Neuronal stem cell (in vitro differentiated cells): ENCODE measurements around the gene JPH3.
A peak's percentile ranks its signal among the peaks of the same experiment; 100 is the strongest.

Experiments
- DNase-seq: peaks from one replicate; pipeline ENCODE4 v3.0.0-alpha.2; 2013; ENCODE audit warnings: low spot score
- H2AFZ ChIP-seq: one replicate; pipeline ENCODE4 v1.6.1; 2013; ENCODE audit warnings: mild to moderate bottlenecking, low read length, inconsistent platforms
- H2AK5ac ChIP-seq: 2 replicates; pipeline ENCODE4 v1.6.1; 2013; ENCODE audit warnings: low read depth, mild to moderate bottlenecking, inconsistent platforms, low read length, moderate library complexity, mixed read lengths
- H2BK120ac ChIP-seq: 2 replicates; pipeline ENCODE4 v1.6.1; 2013; ENCODE audit warnings: low read depth, mild to moderate bottlenecking, inconsistent platforms, low read length, moderate library complexity, mixed read lengths
- H2BK12ac ChIP-seq: one replicate; pipeline ENCODE4 v1.6.1; 2013; ENCODE audit warnings: low read length, inconsistent platforms
- H2BK15ac ChIP-seq: 2 replicates; pipeline ENCODE4 v1.6.1; 2013; ENCODE audit warnings: mild to moderate bottlenecking, low read length, inconsistent platforms, mixed read lengths
- H2BK5ac ChIP-seq: one replicate; pipeline ENCODE4 v1.6.1; 2013; ENCODE audit warnings: inconsistent platforms, mild to moderate bottlenecking, low read length, moderate library complexity
- H3K14ac ChIP-seq: one replicate; pipeline ENCODE4 v1.6.1; 2013; ENCODE audit warnings: low read length, inconsistent platforms
- H3K18ac ChIP-seq: 2 replicates; pipeline ENCODE4 v1.6.1; 2013; ENCODE audit warnings: low read length, inconsistent platforms
- H3K23ac ChIP-seq: 2 replicates; pipeline ENCODE4 v1.6.1; 2013; ENCODE audit warnings: low read depth, mild to moderate bottlenecking, mixed read lengths, low read length, inconsistent platforms; ENCODE audit not compliant: poor library complexity
- H3K27ac ChIP-seq: replicated peaks from 3 replicates; pipeline ENCODE4 v1.5.1; 2013; ENCODE audit warnings: low read length, inconsistent platforms
- H3K27me3 ChIP-seq, 3 experiments: 2 replicates each; pipeline ENCODE4 v1.6.1; 2013; ENCODE audit warnings: low read length in 3 of 3, mild to moderate bottlenecking in 2 of 3, inconsistent platforms in 1 of 3, low read depth in 1 of 3, mixed read lengths in 1 of 3, moderate library complexity in 1 of 3; ENCODE audit not compliant: control insufficient read depth in 3 of 3, insufficient read depth in 3 of 3
- H3K36me3 ChIP-seq, 2 donors: replicated peaks in 1 of 2; 2 replicates each; pipeline ENCODE4 v1.6.1; 2013; ENCODE audit warnings: low read length in 2 of 2; ENCODE audit not compliant: control insufficient read depth in 2 of 2, insufficient read depth in 2 of 2
- H3K4ac ChIP-seq: 2 replicates; pipeline ENCODE4 v1.6.1; 2013; ENCODE audit warnings: inconsistent platforms, mild to moderate bottlenecking, low read length, moderate library complexity
- H3K4me1 ChIP-seq, 2 donors: 1 replicate in 1 of 2; 2 replicates in 1 of 2; pipeline ENCODE4 v1.6.1; 2013; ENCODE audit warnings: low read length in 2 of 2, low read depth in 1 of 2; ENCODE audit not compliant: control insufficient read depth in 2 of 2, insufficient read depth in 1 of 2
- H3K4me2 ChIP-seq: one replicate; pipeline ENCODE4 v1.6.1; 2013; ENCODE audit warnings: mild to moderate bottlenecking, low read length, inconsistent platforms; ENCODE audit not compliant: insufficient read depth, poor library complexity, severe bottlenecking
- H3K4me3 ChIP-seq, 2 donors: 2 replicates each; pipeline ENCODE4 v1.5.1; 2013; ENCODE audit warnings: low read length in 2 of 2, mild to moderate bottlenecking in 2 of 2, inconsistent platforms in 1 of 2, moderate library complexity in 1 of 2
- H3K79me1 ChIP-seq: one replicate; pipeline ENCODE4 v1.6.1; 2013; ENCODE audit warnings: low read depth, mild to moderate bottlenecking, inconsistent platforms, low read length, moderate library complexity
- H3K9ac ChIP-seq: one replicate; pipeline ENCODE4 v1.6.1; 2013; ENCODE audit warnings: mild to moderate bottlenecking, low read depth, low read length, inconsistent platforms; ENCODE audit not compliant: poor library complexity
- H3K9me3 ChIP-seq, 2 donors: replicated peaks in 1 of 2; 2 replicates each; pipeline versions ENCODE3 to v1.6.1; 2013; ENCODE audit warnings: low read length in 2 of 2, mild to moderate bottlenecking in 2 of 2, inconsistent platforms in 1 of 2, low read depth in 1 of 2, mixed read lengths in 1 of 2, moderate library complexity in 1 of 2; ENCODE audit not compliant: control insufficient read depth in 2 of 2, insufficient read depth in 1 of 2
- H4K8ac ChIP-seq: one replicate; pipeline ENCODE4 v1.6.1; 2013; ENCODE audit warnings: low read depth, mild to moderate bottlenecking, inconsistent platforms, low read length, moderate library complexity
- H4K91ac ChIP-seq: one replicate; pipeline ENCODE4 v1.6.1; 2013; ENCODE audit warnings: low read length, low read depth, mild to moderate bottlenecking, inconsistent platforms; ENCODE audit not compliant: poor library complexity
- WGBS, 2 donors: extraction: QIAGEN DNeasy Blood & Tissue Kit; methylation state at CpG; one replicate each; pipeline ENCODE4 v1.1.7; 2013; ENCODE audit warnings: missing lambda C conversion rate in 2 of 2, mixed read lengths in 1 of 2; ENCODE audit not compliant: insufficient read length in 2 of 2, insufficient replicate concordance in 1 of 2; ENCODE audit errors: extremely low coverage in 2 of 2; 5-methylcytosine and 5-hydroxymethylcytosine counted together

JPH3 gene

GRCh38 chr16:87647431-87648185 lies 45.3 kb downstream of the JPH3 start:
- no CpG with 5 or more reads among the region's 33 CpGs for WGBS, 2 donors
- no peaks in the 10 kb centered on the region for H3K79me1 ChIP-seq
- H3K4me3 ChIP-seq, result peak overlapping the region in 1 of 2 donors; percentile 49
- no peak overlapping the region for H2BK120ac ChIP-seq
- peak overlapping the region; percentile 29 for H3K18ac ChIP-seq
- H4K91ac ChIP-seq, result no peak overlapping the region
- DNase-seq, result no peak
- H3K4me1 ChIP-seq, result no peaks in the 10 kb centered on the region
- no peak overlapping the region for H3K4ac ChIP-seq
- no peak overlapping the region for H3K27ac ChIP-seq
- H2BK5ac ChIP-seq, result no peak overlapping the region
- peaks cover 0 to 22% (median 0%) of the 10 kb centered on the region in 3 experiments for H3K27me3 ChIP-seq
- H2AFZ ChIP-seq, result no peak overlapping the region
- no peak overlapping the region for H3K14ac ChIP-seq
- peak overlapping the region; percentile 62 for H3K23ac ChIP-seq
- no peak overlapping the region for H3K4me2 ChIP-seq
- no peak overlapping the region for H2BK15ac ChIP-seq
- H3K36me3 ChIP-seq, result peaks cover 0 to 5% of the 10 kb centered on the region in 2 donors
- H4K8ac ChIP-seq, result no peak overlapping the region
- no peak overlapping the region for H2AK5ac ChIP-seq
- H3K9ac ChIP-seq, result no peak overlapping the region
- H3K9me3 ChIP-seq, result peaks cover 0 to 2% of the 10 kb centered on the region in 2 donors
- no peak overlapping the region for H2BK12ac ChIP-seq

GRCh38 chr16:87648236-87648635 lies 45.9 kb downstream of the JPH3 start:
- H2AK5ac ChIP-seq, result no peak overlapping the region
- no peak overlapping the region for H2BK5ac ChIP-seq
- H3K18ac ChIP-seq, result no peak overlapping the region
- no peak overlapping the region for H3K9ac ChIP-seq
- no peak overlapping the region for H3K27ac ChIP-seq
- H4K91ac ChIP-seq, result no peak overlapping the region
- peaks cover 0 to 2% of the 10 kb centered on the region in 2 donors for H3K9me3 ChIP-seq
- H2BK15ac ChIP-seq, result no peak overlapping the region
- H3K36me3 ChIP-seq, result peaks cover 0 to 5% of the 10 kb centered on the region in 2 donors
- no CpG with 5 or more reads among the region's 23 CpGs for WGBS, 2 donors
- H2AFZ ChIP-seq, result no peak overlapping the region
- H3K4me3 ChIP-seq, result no peak overlapping the region
- no peaks in the 10 kb centered on the region for H3K79me1 ChIP-seq
- H3K14ac ChIP-seq, result no peak overlapping the region
- H3K4ac ChIP-seq, result no peak overlapping the region
- H2BK120ac ChIP-seq, result no peak overlapping the region
- no peak overlapping the region for H3K23ac ChIP-seq
- peaks cover 0 to 22% (median 0%) of the 10 kb centered on the region in 3 experiments for H3K27me3 ChIP-seq
- DNase-seq, result no peak
- H3K4me1 ChIP-seq, result no peaks in the 10 kb centered on the region
- no peak overlapping the region for H4K8ac ChIP-seq
- H2BK12ac ChIP-seq, result no peak overlapping the region
- H3K4me2 ChIP-seq, result no peak overlapping the region

GRCh38 chr16:87648698-87649487 lies 46.6 kb downstream of the JPH3 start:
- Histone ChIP-seq H2AK5ac (peak overlapping the region; percentile 38), H4K8ac (no peak overlapping the region), H3K4me3 (no peak overlapping the region), H3K18ac (no peak overlapping the region), H2BK5ac (peak overlapping the region; percentile 4), H3K9me3 (peaks cover 0 to 2% of the 10 kb centered on the region in 2 donors), H2BK15ac (no peak overlapping the region), H3K9ac (no peak overlapping the region), H2AFZ (no peak overlapping the region), H3K4me2 (no peak overlapping the region), H3K27ac (no peak overlapping the region), H3K23ac (no peak overlapping the region), H3K79me1 (peaks cover under 1% of the 10 kb centered on the region), H2BK12ac (no peak overlapping the region), H3K4ac (no peak overlapping the region), H3K27me3 (peaks cover 0 to 22% (median 0%) of the 10 kb centered on the region in 3 experiments), H3K4me1 (no peaks in the 10 kb centered on the region), H4K91ac (no peak overlapping the region), H3K36me3 (peaks cover 0 to 5% of the 10 kb centered on the region in 2 donors), H2BK120ac (no peak overlapping the region), H3K14ac (no peak overlapping the region)
- no peak for DNase-seq
- WGBS, 2 donors, result no CpG with 5 or more reads among the region's 29 CpGs

- no peak overlapping the region for H4K8ac ChIP-seq
- H3K27ac ChIP-seq, result no peak overlapping the region
- WGBS, 2 donors, result no CpG with 5 or more reads among the region's 17 CpGs
- H2BK5ac ChIP-seq, result no peak overlapping the region
- no peak for DNase-seq
- no peak overlapping the region for H3K14ac ChIP-seq
- H3K18ac ChIP-seq, result no peak overlapping the region
- no peaks in the 10 kb centered on the region for H3K9me3 ChIP-seq
- no peak overlapping the region for H4K91ac ChIP-seq
- H3K79me1 ChIP-seq, result peaks cover 2% of the 10 kb centered on the region
- H3K4me2 ChIP-seq, result no peak overlapping the region
- H3K4me3 ChIP-seq, result no peak overlapping the region
- H3K36me3 ChIP-seq, result no peaks in the 10 kb centered on the region
- H2BK120ac ChIP-seq, result no peak overlapping the region
- no peak overlapping the region for H2AK5ac ChIP-seq
- H2BK15ac ChIP-seq, result no peak overlapping the region
- H3K9ac ChIP-seq, result no peak overlapping the region
- no peak overlapping the region for H2AFZ ChIP-seq
- H3K27me3 ChIP-seq, result peaks cover 0 to 17% (median 0%) of the 10 kb centered on the region in 3 experiments
- H3K4ac ChIP-seq, result no peak overlapping the region
- no peak overlapping the region for H2BK12ac ChIP-seq
- no peaks in the 10 kb centered on the region for H3K4me1 ChIP-seq
- peak overlapping the region; percentile 37 for H3K23ac ChIP-seq
These were observed 50.1 kb downstream of the JPH3 start for GRCh38 chr16:87652386-87652785.
